NCI-H345 treated with DMSO at 0.1 percent for 48 hours (cell line): Measurements from ENCODE around the gene NOC4L.

ENCODE experiments used
- DNase-seq: peaks from one replicate; lab custom pipeline; 2025; ENCODE audit not compliant: unreplicated experiment; lab: John Stamatoyannopoulos, UW

The NOC4L gene

GRCh38 chr12:132155771-132156572 is 11.7 kb downstream of the NOC4L start:
- no peak for DNase-seq

- no peak for DNase-seq
Measured at GRCh38 chr12:132156573-132157325, 12.5 kb downstream of the NOC4L start.

- no peak for DNase-seq
Measured at GRCh38 chr12:132157733-132158409, 13.6 kb downstream of the NOC4L start.

- DNase-seq: no peak
Measured at GRCh38 chr12:132158677-132159554, 14.7 kb downstream of the NOC4L start.

GRCh38 chr12:132159555-132160003 is 15.3 kb downstream of the NOC4L start:
- DNase-seq: no peak

GRCh38 chr12:132160016-132160415 is 15.8 kb downstream of the NOC4L start:
- no peak for DNase-seq

- no peak for DNase-seq
Measured at GRCh38 chr12:132160601-132161035, 16.4 kb downstream of the NOC4L start.

GRCh38 chr12:132161036-132161781 is 17.0 kb downstream of the NOC4L start:
- no peak for DNase-seq

GRCh38 chr12:132161796-132162507 is 17.7 kb downstream of the NOC4L start:
- no peak for DNase-seq

- no peak for DNase-seq
Measured at GRCh38 chr12:132162508-132163031, 18.3 kb downstream of the NOC4L start.

- DNase-seq: no peak
Measured at GRCh38 chr12:132163041-132163910, 19.0 kb downstream of the NOC4L start.

- no peak for DNase-seq
Measured at GRCh38 chr12:132163911-132164288, 19.6 kb downstream of the NOC4L start.

- no peak for DNase-seq
Measured at GRCh38 chr12:132164426-132164825, 20.2 kb downstream of the NOC4L start.

GRCh38 chr12:132165584-132165983 is 21.3 kb downstream of the NOC4L start:
- no peak for DNase-seq

GRCh38 chr12:132166093-132166492 is 21.8 kb downstream of the NOC4L start:
- DNase-seq: no peak

- DNase-seq: no peak
Measured at GRCh38 chr12:132166801-132167591, 22.7 kb downstream of the NOC4L start.

- no peak for DNase-seq
Measured at GRCh38 chr12:132167611-132168310, 23.5 kb downstream of the NOC4L start.
